HG03103 (cell line): ENCODE measurements around the gene PKHD1.
A peak's percentile ranks its signal among the peaks of the same experiment; 100 is the strongest.
"Not testable (repeated sequence)": the region's sequence is repeated elsewhere in the genome, so short reads cannot be mapped to it uniquely, and the experiment has no call there.

Experiments
- ATAC-seq: cut with Tn5 transposase; IDR thresholded peaks from one replicate; pipeline ENCODE4 v1.9.1; 2021; ENCODE audit warnings: low read depth; ENCODE audit not compliant: unreplicated experiment

PKHD1 gene

GRCh38 chr6:52009466-52010140 is 77.8 kb downstream of the PKHD1 start:
- no peak for ATAC-seq

GRCh38 chr6:52000064-52000463 is 87.3 kb downstream of the PKHD1 start:
- ATAC-seq: no peak

- ATAC-seq: peak; percentile 87
Observed at GRCh38 chr6:51996296-51996947, 91.0 kb downstream of the PKHD1 start.

DNA sequence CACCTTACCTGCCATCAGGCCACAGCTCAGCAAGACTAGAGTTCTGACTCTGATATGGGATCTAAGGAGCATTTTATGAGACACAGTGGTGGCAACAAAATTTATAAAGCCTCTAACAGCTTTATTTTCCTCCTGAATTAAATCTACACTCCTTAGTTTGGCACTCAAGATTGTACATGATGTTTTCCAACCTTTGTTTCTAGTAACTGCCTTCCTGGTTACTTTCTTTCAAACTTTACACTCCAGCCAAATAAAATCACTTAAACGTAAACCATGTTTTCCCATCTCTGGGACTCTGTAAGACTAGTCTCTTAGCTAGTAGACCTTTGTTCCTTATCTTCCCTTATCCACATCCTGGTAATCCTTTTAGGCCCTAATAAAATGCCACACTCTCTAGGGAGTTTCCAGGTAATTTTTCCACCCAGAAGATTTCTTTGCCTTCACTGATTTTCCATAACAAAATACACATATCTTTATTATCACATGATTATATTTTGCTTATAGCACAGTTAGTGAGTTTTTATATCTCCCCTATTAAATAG is 92.1 kb downstream of the PKHD1 start:
- ATAC-seq: no peak

- ATAC-seq: no peak
Observed at GRCh38 chr6:51992876-51993275, 94.5 kb downstream of the PKHD1 start.

GRCh38 chr6:51989789-51990188 is 97.6 kb downstream of the PKHD1 start:
- no peak for ATAC-seq

DNA sequence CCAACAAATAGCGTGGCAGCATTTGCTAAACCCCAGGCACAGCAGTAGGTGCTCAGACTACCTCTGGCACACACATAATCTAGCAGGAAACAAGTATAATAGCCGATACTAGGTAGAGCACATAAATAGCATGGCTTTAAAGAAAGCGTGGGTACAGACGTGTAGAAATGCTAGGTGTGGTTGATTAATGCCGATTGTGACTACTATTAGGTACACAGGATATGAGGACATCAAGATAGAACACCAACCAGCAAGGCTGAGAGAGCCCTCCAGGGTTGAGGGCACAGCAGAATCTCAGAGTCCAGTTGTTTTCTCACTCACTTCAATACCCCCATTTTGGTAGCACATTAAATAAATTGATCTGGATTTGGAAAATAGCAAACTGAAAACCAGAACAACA is 100.5 kb downstream of the PKHD1 start:
- no peak for ATAC-seq

DNA sequence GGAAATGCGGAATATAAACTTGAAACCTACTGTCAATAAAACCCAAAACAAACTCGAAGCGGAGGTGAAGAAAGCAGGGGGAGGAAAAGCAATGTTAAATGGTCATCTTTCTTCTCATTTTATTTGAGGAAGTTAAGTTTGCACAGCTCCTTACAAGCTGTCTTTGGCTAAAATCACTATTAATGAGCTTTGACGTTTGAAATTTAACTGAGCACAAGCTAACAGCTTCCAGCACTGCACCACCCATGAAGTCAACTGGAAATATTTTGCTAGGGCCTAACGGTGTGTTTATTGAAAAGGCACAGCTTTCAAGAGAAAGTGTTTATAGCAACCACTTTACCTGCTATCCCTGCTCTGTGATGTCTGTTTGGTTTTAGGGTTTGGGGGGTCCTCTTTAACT is 103.8 kb downstream of the PKHD1 start:
- no peak for ATAC-seq

DNA sequence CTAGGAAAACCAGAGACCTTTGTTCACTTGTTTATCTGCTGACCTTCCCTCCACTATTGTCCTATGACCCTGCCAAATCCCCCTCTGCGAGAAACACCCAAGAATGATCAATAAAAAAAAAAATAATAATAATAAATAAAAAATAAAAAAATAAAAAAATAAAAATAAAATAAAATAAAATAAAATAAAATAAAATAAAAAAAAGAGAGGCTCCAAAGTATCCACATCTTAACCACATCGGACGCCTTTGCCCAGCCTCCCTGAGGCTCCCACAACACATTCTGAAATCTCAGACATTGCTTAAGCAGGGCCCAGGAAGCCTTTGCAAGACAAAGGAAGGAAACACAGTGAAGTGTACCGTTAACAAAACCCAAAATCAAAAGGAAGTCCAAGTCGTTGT is 104.7 kb downstream of the PKHD1 start:
- ATAC-seq: not testable (repeated sequence)

GRCh38 chr6:51976374-51976773 is 111.0 kb downstream of the PKHD1 start:
- no peak for ATAC-seq

- ATAC-seq: no peak
Observed at GRCh38 chr6:51972659-51973058, 114.8 kb downstream of the PKHD1 start.

GRCh38 chr6:51968265-51968664 is 119.1 kb downstream of the PKHD1 start:
- ATAC-seq: no peak

DNA sequence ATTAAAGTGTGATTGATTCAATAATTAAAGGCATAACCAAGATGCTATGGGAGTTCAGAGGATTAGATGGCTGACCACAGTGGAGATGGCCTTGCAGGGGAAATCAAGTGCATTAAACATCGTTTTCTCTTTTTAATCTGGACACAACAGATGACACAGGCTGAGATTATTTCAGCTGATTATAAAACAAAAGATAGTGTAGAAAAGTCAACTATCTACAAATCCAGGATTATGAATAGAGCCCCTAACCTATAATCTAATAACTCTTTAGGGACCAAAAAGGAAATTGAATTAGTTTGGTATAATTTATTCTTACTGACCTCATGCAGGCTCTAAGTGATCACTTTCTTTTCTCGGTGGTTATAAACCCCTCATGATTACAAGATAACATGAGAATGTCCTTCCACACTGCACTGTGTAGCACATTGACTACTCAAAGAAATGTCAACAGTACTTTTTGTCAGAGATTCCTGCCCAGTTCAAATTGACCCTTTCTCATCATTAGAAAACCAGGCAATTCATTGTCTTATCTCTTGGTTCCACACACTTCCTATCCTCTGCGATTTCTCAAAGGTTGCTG is 122.1 kb downstream of the PKHD1 start:
- no peak for ATAC-seq

GRCh38 chr6:51963980-51964379 is 123.4 kb downstream of the PKHD1 start:
- no peak for ATAC-seq

- no peak for ATAC-seq
Observed at GRCh38 chr6:51962354-51962753, 125.1 kb downstream of the PKHD1 start.

GRCh38 chr6:51960419-51960818 is 127.0 kb downstream of the PKHD1 start:
- no peak for ATAC-seq

- no peak for ATAC-seq
Observed at GRCh38 chr6:51959744-51960383, 127.5 kb downstream of the PKHD1 start.

DNA sequence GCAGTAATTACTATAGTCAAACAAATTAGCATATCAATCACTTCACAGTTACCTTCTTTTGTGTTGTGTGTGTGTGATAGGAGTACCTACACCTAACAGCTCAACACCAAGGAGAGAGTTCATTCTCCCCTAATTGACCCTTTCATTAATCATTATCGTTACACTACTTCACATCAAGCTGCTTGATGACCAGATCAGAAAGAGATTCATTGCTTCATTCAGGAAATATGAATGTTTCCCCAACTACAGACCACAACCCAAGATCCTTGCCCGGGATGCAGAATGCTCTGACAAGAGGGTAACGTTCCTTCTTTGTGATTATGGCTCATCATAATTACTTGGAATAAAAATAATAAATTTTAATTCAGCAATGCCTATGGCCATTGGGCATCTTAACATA is 132.7 kb downstream of the PKHD1 start:
- no peak for ATAC-seq

DNA sequence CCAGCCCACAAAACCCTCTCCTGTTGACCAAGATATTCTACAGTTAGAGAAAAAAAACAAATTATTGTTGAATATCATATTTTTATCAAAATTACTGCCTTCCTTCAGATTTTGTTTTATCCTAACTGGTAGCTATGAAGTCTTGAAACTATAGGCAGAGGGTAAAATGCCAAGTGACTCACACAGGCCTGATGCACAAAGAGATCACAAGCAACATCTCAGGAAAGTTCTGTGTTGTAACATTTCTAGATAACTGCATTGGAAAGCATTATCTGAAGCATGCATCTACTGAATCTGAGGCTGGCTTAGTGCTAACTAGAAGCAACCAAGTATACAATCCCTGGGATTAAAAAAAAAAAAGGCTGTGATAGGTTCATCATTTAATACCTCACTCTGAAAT is 134.2 kb downstream of the PKHD1 start:
- no peak for ATAC-seq

GRCh38 chr6:51951924-51952323 is 135.5 kb downstream of the PKHD1 start:
- no peak for ATAC-seq

- ATAC-seq: no peak
Observed at GRCh38 chr6:51949526-51949925, 137.9 kb downstream of the PKHD1 start.
